ENCODE results near the gene KCNQ1. TPM values are rescaled to one million over a fixed set of nuclear protein-coding genes. Genes with fewer than 3 reads are reported as not detected.
A peak's percentile ranks its signal among the peaks of the same experiment; 100 is the strongest.

KCNQ1 gene
- total and polyA plus RNA-seq, 9 of the 15 experiments (the other 6 are each of a cell fraction or from before 2014, with no cell fraction given) = 0.44 TPM; not detected in 8

DNA sequence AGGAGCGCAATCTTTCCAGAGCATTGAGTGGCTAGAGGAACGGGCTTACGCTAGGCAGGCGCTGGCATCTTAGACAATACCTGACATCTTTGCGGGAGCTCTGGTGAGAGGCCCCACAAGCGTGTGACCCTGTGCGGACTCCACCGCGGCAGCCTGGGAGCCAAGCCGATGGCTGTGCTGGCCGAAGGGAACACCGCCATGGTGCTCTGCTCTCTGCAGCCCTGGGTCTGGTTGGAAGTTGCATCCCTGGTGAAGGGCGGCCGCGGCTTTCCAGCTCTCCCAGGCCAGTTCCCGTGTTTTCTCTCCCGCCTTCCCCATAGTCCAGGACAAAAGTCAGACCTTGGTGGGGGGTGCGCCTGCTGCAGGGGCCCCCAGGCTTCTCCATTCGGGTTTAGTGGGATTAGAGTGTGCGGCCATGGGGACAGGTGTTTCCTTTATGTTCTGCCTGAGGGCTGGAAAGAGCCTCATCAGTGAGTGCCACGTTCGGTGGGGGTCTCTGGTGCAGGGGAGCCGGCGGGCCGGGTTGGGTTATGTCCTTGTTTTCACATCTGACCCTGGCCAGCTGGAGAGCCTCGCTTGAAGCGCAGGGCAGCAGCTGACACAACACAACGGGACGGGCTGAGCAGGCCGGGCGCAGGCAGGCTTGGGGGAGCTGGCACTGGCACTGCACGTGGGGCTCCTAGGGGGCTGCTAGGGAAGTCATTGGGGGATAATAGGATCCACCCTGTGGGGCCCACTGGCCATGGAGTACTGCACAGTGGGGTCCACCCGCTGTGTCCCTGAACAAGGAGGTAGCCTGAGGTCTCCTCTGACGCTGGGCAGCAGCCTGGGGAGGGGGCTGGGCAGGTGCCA, 94.8 kb downstream of the KCNQ1 start:
- Histone ChIP-seq H3K4me2 (ENCODE audit: insufficient read depth, low read length) (no peak overlapping the region), H3K9me1 (ENCODE audit: control insufficient read depth, insufficient read depth, low read length) (no peaks in the 10 kb centered on the region), H3K27me3 (ENCODE audit: control insufficient read depth in 2 of 2, insufficient read depth in 2 of 2, low read length in 2 of 2) (peaks cover 11 to 54% of the 10 kb centered on the region in 2 experiments; a peak in 4 of 5 replicates), H3K9ac (ENCODE audit: insufficient read depth in 1 of 2, low read depth in 2 of 2, low read length in 2 of 2) (no peak overlapping the region), H3K9me3 (replicated peaks; ENCODE audit: control insufficient read depth, insufficient read depth, low read depth, low read length) (0 out of 2 replicates have a peak, but pooled peaks cover 2% of the 10 kb centered on the region), H3K4me1 (replicated peaks in 1 of 2; ENCODE audit: control insufficient read depth in 2 of 2, insufficient read depth in 2 of 2, low read length in 2 of 2) (peaks cover 0 to 36% of the 10 kb centered on the region in 2 experiments; a peak in 2 of 5 replicates), H3K36me3 (ENCODE audit: control insufficient read depth, insufficient read depth, low read length) (no peaks in the 10 kb centered on the region), H3K27ac (ENCODE audit: extremely low read depth, low read depth, low read length) (no peak overlapping the region), H2AFZ (ENCODE audit: low read depth, low read length) (no peak overlapping the region), H3K79me2 (ENCODE audit: control insufficient read depth, insufficient read depth, low read length) (no peaks in the 10 kb centered on the region), H4K20me1 (replicated peaks; ENCODE audit: control insufficient read depth, insufficient read depth, low read length) (no peaks in the 10 kb centered on the region), H3K4me3 (no peak overlapping the region)
- no peak for FAIRE-seq
- no TSS peak for BruUV-seq (replicated peaks)
- no peak for ATAC-seq
- WGBS (ENCODE audit: insufficient coverage, low coverage, missing lambda C conversion rate) = 24% methylated on average over 27 of the region's 34 CpGs
- intact Hi-C loops (cut with micrococcal nuclease) = loop anchor here (10.0 kb wide), 3 partner anchors 155 to 345 kb away; partner anchors contain the start of genes C11orf21, KCNQ1OT1 and TSPAN32
- no peak for DNase-seq (ENCODE audit: extremely low read depth in 1 of 4, low spot score in 3 of 4)
- CTCF ChIA-PET (ENCODE audit: low intra/inter-chr PET ratio) = no interaction called here
- TF ChIP-seq, protein P1, sequence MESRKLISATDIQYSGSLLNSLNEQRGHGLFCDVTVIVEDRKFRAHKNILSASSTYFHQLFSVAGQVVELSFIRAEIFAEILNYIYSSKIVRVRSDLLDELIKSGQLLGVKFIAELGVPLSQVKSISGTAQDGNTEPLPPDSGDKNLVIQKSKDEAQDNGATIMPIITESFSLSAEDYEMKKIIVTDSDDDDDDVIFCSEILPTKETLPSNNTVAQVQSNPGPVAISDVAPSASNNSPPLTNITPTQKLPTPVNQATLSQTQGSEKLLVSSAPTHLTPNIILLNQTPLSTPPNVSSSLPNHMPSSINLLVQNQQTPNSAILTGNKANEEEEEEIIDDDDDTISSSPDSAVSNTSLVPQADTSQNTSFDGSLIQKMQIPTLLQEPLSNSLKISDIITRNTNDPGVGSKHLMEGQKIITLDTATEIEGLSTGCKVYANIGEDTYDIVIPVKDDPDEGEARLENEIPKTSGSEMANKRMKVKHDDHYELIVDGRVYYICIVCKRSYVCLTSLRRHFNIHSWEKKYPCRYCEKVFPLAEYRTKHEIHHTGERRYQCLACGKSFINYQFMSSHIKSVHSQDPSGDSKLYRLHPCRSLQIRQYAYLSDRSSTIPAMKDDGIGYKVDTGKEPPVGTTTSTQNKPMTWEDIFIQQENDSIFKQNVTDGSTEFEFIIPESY (CRISPR knock-in tag; IDR thresholded peaks at IDR 0.05) = 0 out of 2 replicates have a peak, but pooled peaks have one; percentile 30
- TF ChIP-seq NR2F6 (CRISPR knock-in tag; IDR thresholded peaks at IDR 0.05) = no peak
- in situ Hi-C loops (cut with MboI) = no loop called here
- POLR2A ChIA-PET = interaction anchor here (0.6 kb wide), 1 partner anchor 630 kb away, joined by 3 read pairs; no protein-coding TSS in a partner anchor
